ENCODE data around the gene NFXL1.

Gene NFXL1

GRCh38 chr4:47835494-47835893 lies 78.9 kb downstream of the NFXL1 start:
- no peak for TF ChIP-seq SUZ12 (IDR thresholded peaks at IDR 0.05; ENCODE audit: extremely low read depth, insufficient read depth, insufficient read length)
- TF ChIP-seq ZNF274 (IDR thresholded peaks at IDR 0.05; ENCODE audit: low read depth, low read length), result no peak
- no peak for TF ChIP-seq YY1 (IDR thresholded peaks at IDR 0.05; ENCODE audit: insufficient read depth, insufficient read length)
- Histone ChIP-seq H3K4me1 (ENCODE audit: insufficient read depth, insufficient read length) (no peaks in the 10 kb centered on the region), H3K36me3 (ENCODE audit: insufficient read depth, insufficient read length, low read length) (no peaks in the 10 kb centered on the region), H3K27me3 (ENCODE audit: insufficient read depth, insufficient read length) (peaks cover 14% of the 10 kb centered on the region), H3K9me3 (ENCODE audit: insufficient read depth, low read length) (no peaks in the 10 kb centered on the region), H3K4me3 (ENCODE audit: insufficient read length, low read depth) (no peak overlapping the region), H3K9ac (ENCODE audit: insufficient read length, low read depth) (no peak overlapping the region)
- no peak for DNase-seq (ENCODE audit: low read depth, low spot score)

GRCh38 chr4:47831026-47831679 lies 83.2 kb downstream of the NFXL1 start:
- H3K36me3 ChIP-seq (ENCODE audit: insufficient read depth, insufficient read length, low read length), result no peaks in the 10 kb centered on the region
- no peaks in the 10 kb centered on the region for H3K27me3 ChIP-seq (ENCODE audit: insufficient read depth, insufficient read length)
- H3K4me3 ChIP-seq (ENCODE audit: insufficient read length, low read depth), result no peak overlapping the region
- H3K4me1 ChIP-seq (ENCODE audit: insufficient read depth, insufficient read length), result no peaks in the 10 kb centered on the region
- H3K9ac ChIP-seq (ENCODE audit: insufficient read length, low read depth), result no peak overlapping the region
- no peak for DNase-seq (ENCODE audit: low read depth, low spot score)
- no peak for TF ChIP-seq ZNF274 (IDR thresholded peaks at IDR 0.05; ENCODE audit: low read depth, low read length)
- no peak for TF ChIP-seq YY1 (IDR thresholded peaks at IDR 0.05; ENCODE audit: insufficient read depth, insufficient read length)
- no peak for TF ChIP-seq SUZ12 (IDR thresholded peaks at IDR 0.05; ENCODE audit: extremely low read depth, insufficient read depth, insufficient read length)
- no peaks in the 10 kb centered on the region for H3K9me3 ChIP-seq (ENCODE audit: insufficient read depth, low read length)

DNA sequence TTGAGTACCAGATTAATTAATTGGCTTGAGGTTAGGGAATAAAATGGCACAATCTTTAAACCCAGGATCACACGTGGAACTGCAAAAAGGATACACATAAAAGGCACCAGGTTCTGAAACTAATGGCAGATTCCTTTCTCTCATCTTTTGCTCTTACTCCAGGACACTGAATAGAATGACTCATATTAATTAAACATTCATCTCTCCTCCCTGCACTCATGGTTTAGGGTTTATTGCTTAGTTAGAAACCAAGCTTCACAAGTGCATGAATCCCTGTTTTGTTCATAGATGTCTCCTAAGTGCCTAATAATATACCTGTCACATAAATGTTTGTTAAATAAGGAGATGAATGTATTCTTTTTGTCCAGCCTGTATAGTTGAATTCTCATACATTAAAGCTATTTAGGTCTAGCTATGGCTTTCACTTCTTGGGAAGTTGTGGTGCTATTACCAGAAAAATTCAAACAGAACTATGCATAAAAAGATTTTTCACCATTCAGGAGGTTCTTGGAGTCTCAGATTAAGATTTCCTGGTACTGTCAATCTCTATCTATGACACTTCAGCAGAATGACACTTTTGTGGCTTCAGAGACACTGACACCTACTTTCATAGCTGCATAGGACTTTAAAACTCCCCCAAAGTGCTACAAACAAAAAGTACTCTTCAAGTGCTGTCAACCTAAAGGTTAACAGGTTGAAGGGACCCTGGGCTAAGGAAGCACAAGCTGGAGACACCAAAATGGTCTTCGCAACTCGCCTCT lies 83.9 kb downstream of the NFXL1 start:
- Histone ChIP-seq H3K4me1 (ENCODE audit: insufficient read depth, insufficient read length) (no peaks in the 10 kb centered on the region), H3K4me3 (ENCODE audit: insufficient read length, low read depth) (no peak overlapping the region), H3K9ac (ENCODE audit: insufficient read length, low read depth) (no peak overlapping the region), H3K27me3 (ENCODE audit: insufficient read depth, insufficient read length) (no peaks in the 10 kb centered on the region), H3K36me3 (ENCODE audit: insufficient read depth, insufficient read length, low read length) (no peaks in the 10 kb centered on the region), H3K9me3 (ENCODE audit: insufficient read depth, low read length) (no peaks in the 10 kb centered on the region)
- DNase-seq (ENCODE audit: low read depth, low spot score), result no peak
- TF ChIP-seq YY1 (IDR thresholded peaks at IDR 0.05; ENCODE audit: insufficient read depth, insufficient read length), result no peak
- TF ChIP-seq SUZ12 (IDR thresholded peaks at IDR 0.05; ENCODE audit: extremely low read depth, insufficient read depth, insufficient read length), result no peak
- TF ChIP-seq ZNF274 (IDR thresholded peaks at IDR 0.05; ENCODE audit: low read depth, low read length), result no peak

DNA sequence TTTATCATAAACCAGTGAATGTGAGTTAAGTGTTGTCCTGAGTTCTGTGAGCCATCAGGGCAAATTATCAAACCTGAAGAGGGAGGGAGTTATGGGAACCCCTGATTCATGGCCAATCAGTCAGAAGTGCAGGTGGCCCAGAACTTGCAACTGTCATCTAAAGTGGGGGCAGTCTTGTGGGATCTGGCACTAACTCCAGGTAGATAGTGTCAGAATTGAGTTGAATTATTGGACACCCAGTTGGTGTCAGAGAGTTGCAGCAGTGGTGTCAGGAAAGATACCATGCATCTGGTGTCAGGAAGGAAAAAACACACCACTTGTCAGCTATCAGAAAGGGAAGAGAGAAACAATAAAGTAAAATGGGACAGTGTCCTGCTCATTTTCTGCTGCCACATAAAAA lies 84.9 kb downstream of the NFXL1 start:
- no peaks in the 10 kb centered on the region for H3K4me1 ChIP-seq (ENCODE audit: insufficient read depth, insufficient read length)
- TF ChIP-seq SUZ12 (IDR thresholded peaks at IDR 0.05; ENCODE audit: extremely low read depth, insufficient read depth, insufficient read length), result no peak
- no peak for TF ChIP-seq ZNF274 (IDR thresholded peaks at IDR 0.05; ENCODE audit: low read depth, low read length)
- no peak for TF ChIP-seq YY1 (IDR thresholded peaks at IDR 0.05; ENCODE audit: insufficient read depth, insufficient read length)
- H3K27me3 ChIP-seq (ENCODE audit: insufficient read depth, insufficient read length), result no peaks in the 10 kb centered on the region

GRCh38 chr4:47827343-47828047 lies 86.9 kb downstream of the NFXL1 start:
- H3K4me3 ChIP-seq (ENCODE audit: insufficient read length, low read depth), result no peak overlapping the region
- H3K9ac ChIP-seq (ENCODE audit: insufficient read length, low read depth), result no peak overlapping the region
- no peak for TF ChIP-seq ZNF274 (IDR thresholded peaks at IDR 0.05; ENCODE audit: low read depth, low read length)
- no peak for TF ChIP-seq YY1 (IDR thresholded peaks at IDR 0.05; ENCODE audit: insufficient read depth, insufficient read length)
- no peak for TF ChIP-seq SUZ12 (IDR thresholded peaks at IDR 0.05; ENCODE audit: extremely low read depth, insufficient read depth, insufficient read length)
- no peaks in the 10 kb centered on the region for H3K4me1 ChIP-seq (ENCODE audit: insufficient read depth, insufficient read length)
- H3K9me3 ChIP-seq (ENCODE audit: insufficient read depth, low read length), result no peaks in the 10 kb centered on the region
- DNase-seq (ENCODE audit: low read depth, low spot score), result no peak
- H3K36me3 ChIP-seq (ENCODE audit: insufficient read depth, insufficient read length, low read length), result no peaks in the 10 kb centered on the region
- no peaks in the 10 kb centered on the region for H3K27me3 ChIP-seq (ENCODE audit: insufficient read depth, insufficient read length)

More for the DNA sequence above, 84.9 kb downstream of the NFXL1 start:
- Histone ChIP-seq H3K9ac (ENCODE audit: insufficient read length, low read depth) (no peak overlapping the region), H3K4me3 (ENCODE audit: insufficient read length, low read depth) (no peak overlapping the region), H3K36me3 (ENCODE audit: insufficient read depth, insufficient read length, low read length) (no peaks in the 10 kb centered on the region), H3K9me3 (ENCODE audit: insufficient read depth, low read length) (no peaks in the 10 kb centered on the region)
- no peak for DNase-seq (ENCODE audit: low read depth, low spot score)

- DNase-seq (ENCODE audit: low read depth, low spot score), result no peak
- no peaks in the 10 kb centered on the region for H3K27me3 ChIP-seq (ENCODE audit: insufficient read depth, insufficient read length)
- H3K36me3 ChIP-seq (ENCODE audit: insufficient read depth, insufficient read length, low read length), result no peaks in the 10 kb centered on the region
These were observed 89.5 kb downstream of the NFXL1 start for GRCh38 chr4:47824840-47825239.

DNA sequence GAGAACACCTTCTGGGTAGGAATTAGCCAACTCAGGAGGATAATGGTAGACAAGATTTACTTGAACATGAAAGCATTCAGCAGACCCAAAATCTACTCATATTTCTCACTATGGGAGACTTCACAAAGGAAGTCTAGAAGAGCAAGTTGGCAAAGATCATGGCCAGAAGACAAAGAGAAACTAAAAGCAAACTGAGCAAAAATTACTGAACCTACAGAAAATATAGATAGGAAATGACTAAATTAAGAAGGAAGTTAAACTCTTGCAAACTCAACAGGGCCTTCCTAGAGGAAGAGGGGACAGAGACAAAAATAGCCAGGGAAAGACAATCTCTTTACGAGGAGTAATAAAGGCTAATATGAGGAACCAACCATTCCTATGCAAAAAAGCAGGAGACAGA lies 95.2 kb downstream of the NFXL1 start:
- TF ChIP-seq SUZ12 (IDR thresholded peaks at IDR 0.05; ENCODE audit: extremely low read depth, insufficient read depth, insufficient read length), result no peak
- Histone ChIP-seq H3K4me1 (ENCODE audit: insufficient read depth, insufficient read length) (no peaks in the 10 kb centered on the region), H3K36me3 (ENCODE audit: insufficient read depth, insufficient read length, low read length) (no peaks in the 10 kb centered on the region), H3K27me3 (ENCODE audit: insufficient read depth, insufficient read length) (no peaks in the 10 kb centered on the region), H3K9ac (ENCODE audit: insufficient read length, low read depth) (no peak overlapping the region), H3K4me3 (ENCODE audit: insufficient read length, low read depth) (no peak overlapping the region), H3K9me3 (ENCODE audit: insufficient read depth, low read length) (no peaks in the 10 kb centered on the region)
- DNase-seq (ENCODE audit: low read depth, low spot score), result no peak

More at GRCh38 chr4:47824840-47825239, 89.5 kb downstream of the NFXL1 start:
- no peaks in the 10 kb centered on the region for H3K9me3 ChIP-seq (ENCODE audit: insufficient read depth, low read length)
- TF ChIP-seq SUZ12 (IDR thresholded peaks at IDR 0.05; ENCODE audit: extremely low read depth, insufficient read depth, insufficient read length), result no peak
- TF ChIP-seq YY1 (IDR thresholded peaks at IDR 0.05; ENCODE audit: insufficient read depth, insufficient read length), result no peak
- no peak for TF ChIP-seq ZNF274 (IDR thresholded peaks at IDR 0.05; ENCODE audit: low read depth, low read length)
- H3K4me1 ChIP-seq (ENCODE audit: insufficient read depth, insufficient read length), result no peaks in the 10 kb centered on the region
- no peak overlapping the region for H3K4me3 ChIP-seq (ENCODE audit: insufficient read length, low read depth)
- no peak overlapping the region for H3K9ac ChIP-seq (ENCODE audit: insufficient read length, low read depth)

Measured in NT2/D1 (cell line).